K562 (cell line): ENCODE results near the gene MRPS18B. TPM values are rescaled to one million over a fixed set of nuclear protein-coding genes. Genes with fewer than 3 reads are reported as not detected.

Experiments used
- BCL6 ChIP-seq: fragments of 250-450 bp; sonication (Bioruptor Pico); IDR thresholded peaks from 2 replicates; pipeline ENCODE4 v1.4.0; 2020
- CBX3 ChIP-seq, 2 experiments: IDR thresholded peaks; 1 replicate in 1 of 2; 2 replicates in 1 of 2; pipeline ENCODE4 v1.6.1; 2012; ENCODE audit warnings: inconsistent platforms in 2 of 2, low read length in 2 of 2, borderline replicate concordance in 1 of 2, control low read depth in 1 of 2
- CSDE1 ChIP-seq, 2 experiments: fragments of 450-650 bp; IDR thresholded peaks; 2 replicates each; pipeline ENCODE4 v1.6.1; 2016; ENCODE audit warnings: mild to moderate bottlenecking in 1 of 2
- EP400 ChIP-seq: fragments of 450-650 bp; IDR thresholded peaks from 2 replicates; pipeline ENCODE4 v1.6.1; 2017; ENCODE audit warnings: antibody characterized with exemption, mild to moderate bottlenecking, moderate library complexity
- HDAC2 ChIP-seq: fragments of 450-650 bp; IDR thresholded peaks from 2 replicates; pipeline ENCODE4 v1.6.1; 2016; ENCODE audit warnings: mild to moderate bottlenecking
- HNRNPUL1 ChIP-seq: fragments of 200-400 bp; formaldehyde crosslinking; IDR thresholded peaks from 2 replicates; pipeline ENCODE4 v1.6.1; 2017; ENCODE audit warnings: low read length
- JUND ChIP-seq, 2 experiments: IDR thresholded peaks; 2 replicates in 1 of 2; 3 replicates in 1 of 2; pipeline ENCODE4 v1.6.1; 2011; ENCODE audit warnings: borderline replicate concordance in 2 of 2, low read depth in 2 of 2, low read length in 2 of 2, improper control_type of control experiment in 1 of 2, missing biosample characterization in 1 of 2, missing genetic modification characterization in 1 of 2, missing genetic modification reagents in 1 of 2
- POLR2A ChIP-seq: fragments of 450-650 bp; conservative IDR thresholded peaks from 2 replicates; pipeline ENCODE4 v1.6.1; 2016
- POLR3A ChIP-seq: IDR thresholded peaks from 2 replicates; pipeline ENCODE4 v1.6.1; 2011; ENCODE audit warnings: borderline replicate concordance, mild to moderate bottlenecking, moderate library complexity; ENCODE audit not compliant: insufficient read length, insufficient read depth; ENCODE audit errors: extremely low read depth
- RAD51 ChIP-seq: fragments of 450-650 bp; IDR thresholded peaks from 2 replicates; pipeline ENCODE4 v1.7.1; 2016; ENCODE audit warnings: low read depth, mild to moderate bottlenecking, borderline replicate concordance
- SOX6 ChIP-seq: fragments of 450-650 bp; IDR thresholded peaks from 2 replicates; pipeline ENCODE4 v1.6.1; 2014; ENCODE audit warnings: mild to moderate bottlenecking
- SREBF1 ChIP-seq: fragments of 150-350 bp; IDR thresholded peaks from 2 replicates; pipeline ENCODE4 v1.6.1; 2014; ENCODE audit warnings: antibody characterized with exemption, low read depth, low read length, borderline replicate concordance
- TRIM24 ChIP-seq, 2 experiments: fragments of 450-650 bp; IDR thresholded peaks; 2 replicates each; pipeline ENCODE4 v1.6.1; 2016
- ZNF274 ChIP-seq: IDR thresholded peaks from 2 replicates; pipeline ENCODE4 v1.6.1; 2011; ENCODE audit warnings: low read depth, mild to moderate bottlenecking, low read length, moderate library complexity, borderline replicate concordance
- ZNF324 ChIP-seq: fragments of 250-450 bp; sonication (Bioruptor Pico); IDR thresholded peaks from 2 replicates; pipeline ENCODE4 v1.4.0; 2020; ENCODE audit warnings: mild to moderate bottlenecking
- ZNF586 ChIP-seq: fragments of 450-650 bp; formaldehyde crosslinking; conservative IDR thresholded peaks from 2 replicates; pipeline ENCODE4 v1.4.0; 2020; ENCODE audit warnings: mild to moderate bottlenecking, moderate library complexity
- ZZZ3 ChIP-seq: fragments of 450-650 bp; IDR thresholded peaks from 2 replicates; pipeline ENCODE4 v1.6.1; 2016; ENCODE audit warnings: antibody characterized with exemption, mild to moderate bottlenecking, moderate library complexity
- polyA plus RNA-seq, 8 experiments: library from polyadenylated mRNA; depleted of rRNA in 4 of 8; stranded (reverse) in 5 of 8; unstranded in 3 of 8; fragments of >200 nt; fragmentation: Nextera tagmentation in 2 of 8; fragmentation: Illumina TruSeq in 1 of 8; extraction: Ambion mirVana in 2 of 8; extraction: Trizol in 1 of 8; gene quantifications; 2 replicates each; pipeline versions ENCODE4 v1.2.1 to v1.2.3, GENCODE V29; 2011 to 2014; ENCODE audit warnings: inconsistent platforms in 1 of 8, missing spikeins in 1 of 8
- total RNA-seq, 7 experiments: library from RNA; depleted of rRNA in 6 of 7; stranded (reverse); fragments of >200 nt in 6 of 7; fragmentation: Illumina TruSeq in 2 of 7; extraction: Trizol in 2 of 7; gene quantifications; 2 replicates each; pipeline versions ENCODE4 v1.2.1 to v1.2.3, GENCODE V29; 2011 to 2021; ENCODE audit warnings: low replicate concordance in 1 of 7
- TF ChIP-seq, protein P1 (sequence below): fragments of 250-450 bp; sonication (Bioruptor Pico); IDR thresholded peaks from 2 replicates; pipeline ENCODE4 v1.8.0; 2021; ENCODE audit warnings: borderline replicate concordance, mild to moderate bottlenecking, moderate library complexity; ENCODE audit not compliant: poor library complexity, severe bottlenecking
- TF ChIP-seq, protein P2 (sequence below): fragments of 450-650 bp; IDR thresholded peaks from 2 replicates; pipeline ENCODE4 v1.6.1; 2016; ENCODE audit warnings: low read depth, mild to moderate bottlenecking, moderate library complexity
- TF ChIP-seq, protein P3 (sequence below): fragments of 450-650 bp; IDR thresholded peaks from 2 replicates; pipeline ENCODE4 v1.6.1; 2018; ENCODE audit warnings: mild to moderate bottlenecking, low read depth; ENCODE audit not compliant: partially characterized antibody
- TF ChIP-seq, protein P4 (sequence below): fragments of 450-650 bp; formaldehyde crosslinking; IDR thresholded peaks from 2 replicates; pipeline ENCODE4 v1.4.0; 2022; ENCODE audit warnings: missing genetic modification characterization
- TF ChIP-seq, protein P5 (sequence below): sonication (generic); formaldehyde crosslinking; IDR thresholded peaks from 2 replicates; pipeline ENCODE4 v1.8.1; 2023; ENCODE audit warnings: mild to moderate bottlenecking, missing genetic modification reagents

Gene MRPS18B
- total and polyA plus RNA-seq, 9 of the 15 experiments (the other 6 are each of a cell fraction or from before 2014, with no cell fraction given) = 132 to 383 (median 178) TPM

DNA sequence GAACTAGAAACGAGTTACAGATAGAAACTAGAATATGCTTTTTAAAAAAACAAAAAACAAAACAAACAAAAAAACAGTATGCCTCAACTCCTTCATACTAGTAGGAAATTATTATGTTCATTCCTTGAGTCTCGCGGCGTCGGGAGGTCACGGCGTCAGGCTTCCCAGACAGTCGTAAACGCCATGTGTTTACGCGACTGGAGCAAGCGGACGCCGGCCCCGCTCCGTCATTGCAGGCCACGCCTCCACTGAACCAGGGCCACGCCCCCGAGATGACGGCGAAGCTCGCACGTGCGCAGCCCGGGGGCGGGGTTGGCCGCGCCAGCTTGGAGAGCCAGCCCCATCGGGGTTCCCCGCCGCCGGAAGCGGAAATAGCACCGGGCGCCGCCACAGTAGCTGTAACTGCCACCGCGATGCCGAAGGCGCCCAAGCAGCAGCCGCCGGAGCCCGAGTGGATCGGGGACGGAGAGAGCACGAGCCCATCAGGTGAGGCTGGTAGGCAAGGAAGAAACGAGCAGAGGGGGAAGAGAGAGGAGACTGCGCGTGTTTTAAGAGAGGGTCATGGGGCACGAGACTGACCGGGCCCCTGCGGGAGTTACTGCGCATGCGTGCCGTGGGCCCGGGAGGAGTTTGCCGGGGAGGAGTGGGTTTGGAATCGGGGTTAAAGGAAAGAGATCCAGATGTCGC lies 46.4 kb upstream of the MRPS18B start, which contains the start of gene ABCF1 (continued):
- TF ChIP-seq EP400 = peak; percentile 99
- no peak for TF ChIP-seq POLR3A
- TF ChIP-seq, protein P1, sequence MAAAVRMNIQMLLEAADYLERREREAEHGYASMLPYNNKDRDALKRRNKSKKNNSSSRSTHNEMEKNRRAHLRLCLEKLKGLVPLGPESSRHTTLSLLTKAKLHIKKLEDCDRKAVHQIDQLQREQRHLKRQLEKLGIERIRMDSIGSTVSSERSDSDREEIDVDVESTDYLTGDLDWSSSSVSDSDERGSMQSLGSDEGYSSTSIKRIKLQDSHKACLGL (CRISPR knock-in tag) = peak; percentile 90
- TF ChIP-seq, protein P2, sequence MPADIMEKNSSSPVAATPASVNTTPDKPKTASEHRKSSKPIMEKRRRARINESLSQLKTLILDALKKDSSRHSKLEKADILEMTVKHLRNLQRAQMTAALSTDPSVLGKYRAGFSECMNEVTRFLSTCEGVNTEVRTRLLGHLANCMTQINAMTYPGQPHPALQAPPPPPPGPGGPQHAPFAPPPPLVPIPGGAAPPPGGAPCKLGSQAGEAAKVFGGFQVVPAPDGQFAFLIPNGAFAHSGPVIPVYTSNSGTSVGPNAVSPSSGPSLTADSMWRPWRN = no peak
- no peak for TF ChIP-seq HNRNPUL1
- TF ChIP-seq, protein P3, sequence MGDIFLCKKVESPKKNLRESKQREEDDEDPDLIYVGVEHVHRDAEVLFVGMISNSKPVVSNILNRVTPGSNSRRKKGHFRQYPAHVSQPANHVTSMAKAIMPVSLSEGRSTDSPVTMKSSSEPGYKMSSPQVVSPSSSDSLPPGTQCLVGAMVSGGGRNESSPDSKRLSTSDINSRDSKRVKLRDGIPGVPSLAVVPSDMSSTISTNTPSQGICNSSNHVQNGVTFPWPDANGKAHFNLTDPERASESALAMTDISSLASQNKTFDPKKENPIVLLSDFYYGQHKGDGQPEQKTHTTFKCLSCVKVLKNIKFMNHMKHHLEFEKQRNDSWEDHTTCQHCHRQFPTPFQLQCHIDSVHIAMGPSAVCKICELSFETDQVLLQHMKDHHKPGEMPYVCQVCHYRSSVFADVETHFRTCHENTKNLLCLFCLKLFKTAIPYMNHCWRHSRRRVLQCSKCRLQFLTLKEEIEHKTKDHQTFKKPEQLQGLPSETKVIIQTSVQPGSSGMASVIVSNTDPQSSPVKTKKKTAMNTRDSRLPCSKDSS = no peak
- TF ChIP-seq HDAC2 = peak; percentile 92
- TF ChIP-seq SOX6 = peak; percentile 79
- TF ChIP-seq JUND (IDR thresholded peaks at IDR 0.05; ENCODE audit: borderline replicate concordance, low read depth, low read length) = peak; percentile 65
- TF ChIP-seq JUND (tag; IDR thresholded peaks at IDR 0.05; ENCODE audit: borderline replicate concordance, low read depth, low read length) = peak; percentile 38; the same call in 1 of the 3 replicates
- TF ChIP-seq SREBF1 = no peak
- TF ChIP-seq TRIM24 (IDR thresholded peaks at IDR 0.05) = peak; percentile 4 to 81; a peak in 2 of 4 replicates
- TF ChIP-seq, protein P4, sequence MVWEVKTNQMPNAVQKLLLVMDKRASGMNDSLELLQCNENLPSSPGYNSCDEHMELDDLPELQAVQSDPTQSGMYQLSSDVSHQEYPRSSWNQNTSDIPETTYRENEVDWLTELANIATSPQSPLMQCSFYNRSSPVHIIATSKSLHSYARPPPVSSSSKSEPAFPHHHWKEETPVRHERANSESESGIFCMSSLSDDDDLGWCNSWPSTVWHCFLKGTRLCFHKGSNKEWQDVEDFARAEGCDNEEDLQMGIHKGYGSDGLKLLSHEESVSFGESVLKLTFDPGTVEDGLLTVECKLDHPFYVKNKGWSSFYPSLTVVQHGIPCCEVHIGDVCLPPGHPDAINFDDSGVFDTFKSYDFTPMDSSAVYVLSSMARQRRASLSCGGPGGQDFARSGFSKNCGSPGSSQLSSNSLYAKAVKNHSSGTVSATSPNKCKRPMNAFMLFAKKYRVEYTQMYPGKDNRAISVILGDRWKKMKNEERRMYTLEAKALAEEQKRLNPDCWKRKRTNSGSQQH = peak; percentile 88
- TF ChIP-seq RAD51 = peak; percentile 80; the same call in 1 of the 2 replicates
- no peak; the same call in 1 of the 2 replicates for TF ChIP-seq ZNF324 (CRISPR knock-in tag)
- no peak for TF ChIP-seq BCL6
- peak in 1 of 2 experiments; percentile 77; a peak in 2 of 3 replicates for TF ChIP-seq CBX3 (IDR thresholded peaks at IDR 0.05; ENCODE audit: borderline replicate concordance in 1 of 2, low read length in 2 of 2)
- TF ChIP-seq ZZZ3 = no peak
- no peak for TF ChIP-seq ZNF274
- TF ChIP-seq, protein P5, sequence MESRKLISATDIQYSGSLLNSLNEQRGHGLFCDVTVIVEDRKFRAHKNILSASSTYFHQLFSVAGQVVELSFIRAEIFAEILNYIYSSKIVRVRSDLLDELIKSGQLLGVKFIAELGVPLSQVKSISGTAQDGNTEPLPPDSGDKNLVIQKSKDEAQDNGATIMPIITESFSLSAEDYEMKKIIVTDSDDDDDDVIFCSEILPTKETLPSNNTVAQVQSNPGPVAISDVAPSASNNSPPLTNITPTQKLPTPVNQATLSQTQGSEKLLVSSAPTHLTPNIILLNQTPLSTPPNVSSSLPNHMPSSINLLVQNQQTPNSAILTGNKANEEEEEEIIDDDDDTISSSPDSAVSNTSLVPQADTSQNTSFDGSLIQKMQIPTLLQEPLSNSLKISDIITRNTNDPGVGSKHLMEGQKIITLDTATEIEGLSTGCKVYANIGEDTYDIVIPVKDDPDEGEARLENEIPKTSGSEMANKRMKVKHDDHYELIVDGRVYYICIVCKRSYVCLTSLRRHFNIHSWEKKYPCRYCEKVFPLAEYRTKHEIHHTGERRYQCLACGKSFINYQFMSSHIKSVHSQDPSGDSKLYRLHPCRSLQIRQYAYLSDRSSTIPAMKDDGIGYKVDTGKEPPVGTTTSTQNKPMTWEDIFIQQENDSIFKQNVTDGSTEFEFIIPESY = peak; percentile 89
- 0 out of 2 replicates have a peak, but pooled peaks have one; percentile 64 for TF ChIP-seq ZNF586 (CRISPR knock-in tag)
- TF ChIP-seq CSDE1 (IDR thresholded peaks at IDR 0.05) = no peak
- peak; percentile 99 for TF ChIP-seq POLR2A
